ENCODE results near the gene CHCHD10.

DNA sequence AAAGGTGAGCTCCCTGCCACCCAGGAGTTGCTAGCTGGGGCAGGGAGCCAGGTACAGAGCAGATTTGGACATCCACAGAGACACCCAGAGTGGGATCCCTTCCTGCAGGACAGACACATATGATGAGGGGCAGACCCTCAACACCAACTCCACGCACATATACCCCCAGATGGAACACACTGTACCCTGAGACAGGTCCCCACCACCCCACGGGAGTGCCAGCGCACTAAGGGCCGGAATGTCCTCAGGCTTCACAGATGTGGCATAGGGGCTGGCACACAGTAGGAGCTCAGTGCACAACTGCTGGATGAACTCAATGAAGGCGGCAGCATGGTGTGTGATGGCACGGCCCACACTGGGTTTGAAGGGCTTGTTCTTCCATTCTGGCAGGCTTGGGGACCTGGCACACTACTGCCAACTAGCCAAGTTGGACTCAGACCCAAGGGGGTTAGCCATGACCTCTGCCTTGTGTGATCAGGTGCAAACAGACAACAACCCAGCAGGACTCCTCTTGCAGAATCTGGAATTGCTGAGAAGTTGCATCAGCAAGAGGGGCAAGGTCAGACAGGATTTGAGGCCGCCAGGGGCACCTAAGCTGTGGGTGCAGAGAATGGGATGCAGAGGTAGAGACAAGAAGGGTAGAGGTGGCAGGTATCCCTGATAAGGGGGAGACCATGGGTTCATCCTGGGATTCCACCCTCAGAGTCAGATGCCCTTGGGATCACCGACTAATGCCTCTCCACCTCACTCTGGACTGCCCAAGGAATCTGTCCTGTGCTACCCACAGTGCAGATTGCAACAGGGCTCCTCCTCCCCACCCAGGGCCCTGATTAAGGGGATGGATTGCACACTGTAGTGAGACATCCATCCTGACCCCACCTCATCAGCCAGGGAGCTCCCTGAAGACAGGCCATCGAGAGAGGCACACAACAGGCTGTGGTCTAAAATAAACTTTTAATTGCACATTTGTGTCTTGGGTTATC, 2.6 kb downstream of the CHCHD10 start:
- TF ChIP-seq, protein P1, sequence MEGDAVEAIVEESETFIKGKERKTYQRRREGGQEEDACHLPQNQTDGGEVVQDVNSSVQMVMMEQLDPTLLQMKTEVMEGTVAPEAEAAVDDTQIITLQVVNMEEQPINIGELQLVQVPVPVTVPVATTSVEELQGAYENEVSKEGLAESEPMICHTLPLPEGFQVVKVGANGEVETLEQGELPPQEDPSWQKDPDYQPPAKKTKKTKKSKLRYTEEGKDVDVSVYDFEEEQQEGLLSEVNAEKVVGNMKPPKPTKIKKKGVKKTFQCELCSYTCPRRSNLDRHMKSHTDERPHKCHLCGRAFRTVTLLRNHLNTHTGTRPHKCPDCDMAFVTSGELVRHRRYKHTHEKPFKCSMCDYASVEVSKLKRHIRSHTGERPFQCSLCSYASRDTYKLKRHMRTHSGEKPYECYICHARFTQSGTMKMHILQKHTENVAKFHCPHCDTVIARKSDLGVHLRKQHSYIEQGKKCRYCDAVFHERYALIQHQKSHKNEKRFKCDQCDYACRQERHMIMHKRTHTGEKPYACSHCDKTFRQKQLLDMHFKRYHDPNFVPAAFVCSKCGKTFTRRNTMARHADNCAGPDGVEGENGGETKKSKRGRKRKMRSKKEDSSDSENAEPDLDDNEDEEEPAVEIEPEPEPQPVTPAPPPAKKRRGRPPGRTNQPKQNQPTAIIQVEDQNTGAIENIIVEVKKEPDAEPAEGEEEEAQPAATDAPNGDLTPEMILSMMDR (conservative IDR thresholded peaks at IDR 0.05; ENCODE audit: low read depth, low read length), result no peak
- no peak for TF ChIP-seq EZH2 (IDR thresholded peaks at IDR 0.05; ENCODE audit: borderline replicate concordance, low read depth, low read length, poor library complexity, severe bottlenecking)
